CD4-positive, alpha-beta memory T cell (primary cell): ENCODE data around the gene ZBTB3. TPM values are rescaled to one million over a fixed set of nuclear protein-coding genes. Genes with fewer than 3 reads are reported as not detected.

Source experiments
- CTCF ChIA-PET: fragments of 350-600 bp; sonication (Branson Sonifier 250); formaldehyde crosslinking; loops from one replicate; lab custom pipeline; 2021; ENCODE audit warnings: inconsistent platforms; ENCODE audit not compliant: partially characterized antibody; lab: Charles Lee
- POLR2A ChIA-PET: fragments of 350-600 bp; sonication (Branson Sonifier 250); formaldehyde crosslinking; loops from one replicate; lab custom pipeline; 2021; ENCODE audit not compliant: partially characterized antibody; lab: Charles Lee
- DNase-seq, 5 donors: peaks; one replicate each; pipeline versions ENCODE4 v3.0.0 to v3.0.0-alpha.2; 2020 to 2022; ENCODE audit warnings: mixed read lengths in 1 of 5
- H3K27ac ChIP-seq: one replicate; pipeline ENCODE4 v1.7.0; 2013; ENCODE audit warnings: low read depth, low read length
- H3K27me3 ChIP-seq: 2 replicates; pipeline ENCODE4 v1.7.0; 2013; ENCODE audit warnings: mild to moderate bottlenecking, low read length, moderate library complexity; ENCODE audit not compliant: insufficient read depth
- H3K36me3 ChIP-seq: 2 replicates; pipeline ENCODE4 v1.7.0; 2013; ENCODE audit warnings: mild to moderate bottlenecking, low read length, moderate library complexity; ENCODE audit not compliant: insufficient read depth
- H3K4me1 ChIP-seq: 2 replicates; pipeline ENCODE4 v1.7.0; 2013; ENCODE audit warnings: mild to moderate bottlenecking, low read length, moderate library complexity; ENCODE audit not compliant: insufficient read depth
- H3K4me3 ChIP-seq, 2 donors: one replicate each; pipeline ENCODE4 v1.7.0; 2013; ENCODE audit warnings: low read length in 2 of 2, mild to moderate bottlenecking in 1 of 2
- H3K9me3 ChIP-seq, 2 donors: one replicate each; pipeline ENCODE4 v1.7.0; 2013; ENCODE audit warnings: low read length in 2 of 2, control low read depth in 1 of 2; ENCODE audit not compliant: control insufficient read depth in 1 of 2
- H3K27ac Mint-ChIP-seq, 7 donors: one replicate each; pipeline ENCODE4 v1.8.0; 2020 to 2021; ENCODE audit warnings: mixed read lengths in 7 of 7, mild to moderate bottlenecking in 6 of 7, inconsistent platforms in 3 of 7, moderate library complexity in 3 of 7
- H3K27me3 Mint-ChIP-seq, 2 donors: one replicate each; pipeline ENCODE4 v1.8.0; 2020 to 2021; ENCODE audit warnings: mixed read lengths in 2 of 2
- H3K36me3 Mint-ChIP-seq, 2 donors: one replicate each; pipeline ENCODE4 v1.8.0; 2020 to 2021; ENCODE audit warnings: mixed read lengths in 2 of 2, inconsistent platforms in 1 of 2, mild to moderate bottlenecking in 1 of 2
- H3K4me1 Mint-ChIP-seq, 4 donors: one replicate each; pipeline ENCODE4 v1.8.0; 2020 to 2021; ENCODE audit warnings: mixed read lengths in 4 of 4, mild to moderate bottlenecking in 1 of 4
- H3K4me3 Mint-ChIP-seq, 8 donors: one replicate each; pipeline ENCODE4 v1.8.0; 2020 to 2021; ENCODE audit warnings: mixed read lengths in 8 of 8, mild to moderate bottlenecking in 7 of 8, moderate library complexity in 6 of 8, inconsistent platforms in 3 of 8
- H3K9me3 Mint-ChIP-seq, 8 donors: one replicate each; pipeline ENCODE4 v1.8.0; 2020 to 2021; ENCODE audit warnings: mixed read lengths in 8 of 8, mild to moderate bottlenecking in 5 of 8, inconsistent platforms in 3 of 8, moderate library complexity in 1 of 8
- intact Hi-C: fragments of 100-400 bp; cut with micrococcal nuclease; formaldehyde crosslinking; loops from one replicate; pipeline ENCODE4 v1.15.1; 2023
- polyA plus RNA-seq, 2 donors: library from polyadenylated mRNA; unstranded; fragments of 300-500 nt; fragmentation: Illumina TruSeq; gene quantifications; one replicate each; pipeline ENCODE4 v1.2.3, GENCODE V29; 2021
- total RNA-seq, 2 experiments: library from RNA; stranded (reverse); gene quantifications; one replicate each; pipeline ENCODE4 v1.2.3, GENCODE V29; 2021

Gene ZBTB3
- total and polyA plus RNA-seq, 4 experiments from 2014 or later = 6.0 to 27.9 (median 17.9) TPM

DNA sequence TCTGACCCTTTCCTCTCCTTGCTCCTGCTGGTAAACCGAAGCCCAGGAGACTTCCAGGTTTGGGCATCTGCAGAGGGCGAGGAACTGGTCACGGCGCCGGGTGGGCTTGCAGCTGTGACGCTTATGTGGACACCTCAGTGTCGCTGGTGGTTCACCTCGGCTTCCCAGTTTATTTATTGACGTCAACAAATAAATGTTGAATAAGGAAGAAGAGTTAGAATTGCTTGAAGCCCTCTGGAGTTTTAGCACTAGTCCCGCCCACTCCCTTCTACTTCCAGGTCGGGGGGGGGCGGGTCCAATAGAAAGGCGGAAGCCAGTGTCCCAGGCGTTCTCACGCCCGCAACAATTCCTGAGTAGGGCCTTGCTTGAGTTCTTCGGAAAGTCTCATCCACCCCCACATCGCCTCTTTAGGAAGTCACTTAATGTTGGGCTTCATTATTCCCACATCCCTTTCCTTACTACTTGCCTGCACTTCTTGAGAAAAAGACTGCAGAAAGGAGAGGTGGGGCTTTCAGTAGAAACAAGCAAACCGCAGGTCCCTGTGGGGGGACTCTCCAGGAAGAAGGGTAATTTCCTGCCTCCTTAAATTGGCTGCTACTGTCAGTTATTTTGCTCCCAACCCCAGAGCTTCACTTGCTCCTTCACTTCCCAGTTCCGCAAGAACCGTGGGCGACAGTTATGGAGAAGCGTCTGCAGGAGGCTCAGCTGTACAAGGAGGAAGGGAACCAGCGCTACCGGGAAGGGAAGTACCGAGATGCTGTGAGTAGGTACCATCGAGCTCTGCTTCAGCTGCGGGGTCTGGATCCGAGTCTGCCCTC is 25.6 kb downstream of the ZBTB3 start, which contains the start of gene TTC9C:
Gene TTC9C (plus strand): TSS at position 316 of the 818 bp plus-strand sequence. CDS start 363 bp downstream, at position 679.
- Mint-ChIP-seq H3K27ac (peak within 1 kb of the TSS; percentile 98 to 99 (median 99)), H3K4me3 (peak within 1 kb of the TSS; percentile 84 to 97 (median 94)), H3K36me3 (peaks cover 27 to 54% of the 10 kb centered on the region in 2 donors), H3K4me1 (peaks cover 32 to 79% (median 48%) of the 10 kb centered on the region in 4 donors), H3K9me3 (peaks cover 0 to 2% (median 0%) of the 10 kb centered on the region in 8 donors), H3K27me3 (no peaks in the 10 kb centered on the region)
- peak; percentile 83 to 90 (median 85) for DNase-seq
- Histone ChIP-seq H3K4me1 (peaks cover 42% of the 10 kb centered on the region), H3K27me3 (no peaks in the 10 kb centered on the region), H3K4me3 (peak within 1 kb of the TSS; percentile 95 to 99), H3K27ac (peak within 1 kb of the TSS; percentile 93), H3K9me3 (no peaks in the 10 kb centered on the region), H3K36me3 (peaks cover 9% of the 10 kb centered on the region)
- intact Hi-C loops = loop anchor here (1.0 to 2.0 kb wide), 4 partner anchors 26 to 104 kb away; partner anchors contain the start of genes STX5, TAF6L, TEX54 and ZBTB3
- CTCF ChIA-PET = interaction anchor here (0.7 to 3.3 kb wide), 11 partner anchors 11 to 153 kb away, joined by 3 to 21 read pairs (median 4); partner anchors contain the start of genes POLR2G, SLC3A2, TMEM179B and ZBTB3
- POLR2A ChIA-PET = interaction anchor here (0.6 to 15.3 kb wide), 38 partner anchors 9 to 1995 kb away, joined by 3 to 283 read pairs (median 8); partner anchors contain the start of genes B3GAT3, BSCL2, C11orf98 and CSKMT

GRCh38 chr11:62727872-62728170 is 26.1 kb downstream of the ZBTB3 start:
- Mint-ChIP-seq H3K27me3 (no peaks in the 10 kb centered on the region), H3K27ac (peak overlapping the region; percentile 98 to 99 (median 99)), H3K36me3 (peaks cover 27 to 53% of the 10 kb centered on the region in 2 donors), H3K4me1 (peaks cover 28 to 79% (median 45%) of the 10 kb centered on the region in 4 donors), H3K9me3 (peaks cover 0 to 2% (median 0%) of the 10 kb centered on the region in 8 donors), H3K4me3 (peak overlapping the region; percentile 84 to 97 (median 94))
- POLR2A ChIA-PET = interaction anchor here (0.7 to 15.3 kb wide), 45 partner anchors 9 to 1644 kb away, joined by 3 to 283 read pairs (median 9); partner anchors contain the start of genes B3GAT3, BSCL2, C11orf98 and CSKMT
- CTCF ChIA-PET = interaction anchor here (0.8 to 3.3 kb wide), 10 partner anchors 16 to 153 kb away, joined by 3 to 21 read pairs (median 4); partner anchors contain the start of genes C11orf98, CSKMT, POLR2G and SLC3A2
- H3K9me3 ChIP-seq = no peaks in the 10 kb centered on the region
- peaks cover 15% of the 10 kb centered on the region for H3K36me3 ChIP-seq
- H3K4me1 ChIP-seq = peaks cover 45% of the 10 kb centered on the region
- intact Hi-C loops = loop anchor here (1.0 to 2.0 kb wide), 9 partner anchors 19 to 153 kb away; partner anchors contain the start of genes POLR2G, STX5, TAF6L and TEX54
- H3K27me3 ChIP-seq = no peaks in the 10 kb centered on the region
- peak; percentile 95 to 97 (median 95) for DNase-seq
- H3K27ac ChIP-seq = peak overlapping the region; percentile 93
- peak overlapping the region; percentile 95 to 99 for H3K4me3 ChIP-seq

GRCh38 chr11:62727165-62727871 is 26.6 kb downstream of the ZBTB3 start, which contains the start of gene HNRNPUL2:
Gene HNRNPUL2, minus strand, starts transcription at chr11:62727457. Its CDS starts 301 bp downstream, at chr11:62727156.
- H3K4me3 Mint-ChIP-seq = peak within 1 kb of the TSS; percentile 84 to 98 (median 96)
- peaks cover 32 to 57% of the 10 kb centered on the region in 2 donors for H3K36me3 Mint-ChIP-seq
- H3K27me3 ChIP-seq = no peaks in the 10 kb centered on the region
- peak within 1 kb of the TSS; percentile 98 to 99 (median 99) for H3K27ac Mint-ChIP-seq
- H3K9me3 Mint-ChIP-seq = peaks cover 0 to 2% (median 0%) of the 10 kb centered on the region in 8 donors
- ChIA-PET CTCF (interaction anchor here (0.8 to 3.3 kb wide), 11 partner anchors 16 to 154 kb away, joined by 3 to 21 read pairs (median 4); partner anchors contain the start of genes C11orf98, CSKMT, POLR2G and SLC3A2), POLR2A (interaction anchor here (0.6 to 15.3 kb wide), 45 partner anchors 16 to 1644 kb away, joined by 3 to 283 read pairs (median 9); partner anchors contain the start of genes B3GAT3, BSCL2, C11orf98 and CSKMT)
- no peaks in the 10 kb centered on the region for H3K9me3 ChIP-seq
- peak; percentile 99 for DNase-seq
- peak within 1 kb of the TSS; percentile 95 to 99 for H3K4me3 ChIP-seq
- H3K4me1 Mint-ChIP-seq = peaks cover 28 to 82% (median 49%) of the 10 kb centered on the region in 4 donors
- intact Hi-C loops = loop anchor here (1.0 kb wide), 5 partner anchors 18 to 154 kb away; partner anchors contain the start of gene POLR2G
- H3K36me3 ChIP-seq = peaks cover 20% of the 10 kb centered on the region
- peaks cover 50% of the 10 kb centered on the region for H3K4me1 ChIP-seq
- no peaks in the 10 kb centered on the region for H3K27me3 Mint-ChIP-seq
- H3K27ac ChIP-seq = peak within 1 kb of the TSS; percentile 93

DNA sequence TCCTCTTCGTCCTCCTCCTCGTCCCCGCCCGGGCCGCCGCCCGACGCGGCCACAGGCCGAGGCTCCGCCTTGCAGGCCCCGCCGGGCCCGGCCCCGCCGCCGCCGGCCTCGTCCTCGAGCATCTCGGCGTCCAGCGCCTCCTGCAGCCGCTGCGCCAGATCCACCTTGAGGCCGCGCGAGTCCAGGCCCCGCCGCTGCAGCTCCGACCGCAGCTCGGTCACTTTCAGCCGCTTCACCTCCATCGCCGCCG is 27.1 kb downstream of the ZBTB3 start:
- peaks cover 24% of the 10 kb centered on the region for H3K36me3 ChIP-seq
- ChIA-PET POLR2A (interaction anchor here (0.6 to 15.3 kb wide), 40 partner anchors 15 to 1365 kb away, joined by 3 to 283 read pairs (median 10); partner anchors contain the start of genes B3GAT3, BSCL2, C11orf98 and CSKMT), CTCF (interaction anchor here (0.8 to 3.3 kb wide), 10 partner anchors 15 to 154 kb away, joined by 3 to 21 read pairs (median 4); partner anchors contain the start of genes C11orf98, CSKMT, POLR2G and SLC3A2)
- peak overlapping the region; percentile 93 for H3K27ac ChIP-seq
- Mint-ChIP-seq H3K27me3 (no peaks in the 10 kb centered on the region), H3K4me3 (peak overlapping the region; percentile 84 to 98 (median 95)), H3K4me1 (peaks cover 31 to 87% (median 53%) of the 10 kb centered on the region in 4 donors), H3K36me3 (peaks cover 36 to 61% of the 10 kb centered on the region in 2 donors), H3K9me3 (peaks cover 0 to 2% (median 0%) of the 10 kb centered on the region in 8 donors), H3K27ac (peak overlapping the region in 6 of 7 donors; percentile 94 to 99 (median 99))
- H3K4me3 ChIP-seq = peak overlapping the region in 1 of 2 donors; percentile 95
- intact Hi-C loops = loop anchor here (1.0 kb wide), 5 partner anchors 18 to 154 kb away; partner anchors contain the start of gene POLR2G
- no peaks in the 10 kb centered on the region for H3K9me3 ChIP-seq
- peaks cover 52% of the 10 kb centered on the region for H3K4me1 ChIP-seq
- no peak for DNase-seq
- no peaks in the 10 kb centered on the region for H3K27me3 ChIP-seq

DNA sequence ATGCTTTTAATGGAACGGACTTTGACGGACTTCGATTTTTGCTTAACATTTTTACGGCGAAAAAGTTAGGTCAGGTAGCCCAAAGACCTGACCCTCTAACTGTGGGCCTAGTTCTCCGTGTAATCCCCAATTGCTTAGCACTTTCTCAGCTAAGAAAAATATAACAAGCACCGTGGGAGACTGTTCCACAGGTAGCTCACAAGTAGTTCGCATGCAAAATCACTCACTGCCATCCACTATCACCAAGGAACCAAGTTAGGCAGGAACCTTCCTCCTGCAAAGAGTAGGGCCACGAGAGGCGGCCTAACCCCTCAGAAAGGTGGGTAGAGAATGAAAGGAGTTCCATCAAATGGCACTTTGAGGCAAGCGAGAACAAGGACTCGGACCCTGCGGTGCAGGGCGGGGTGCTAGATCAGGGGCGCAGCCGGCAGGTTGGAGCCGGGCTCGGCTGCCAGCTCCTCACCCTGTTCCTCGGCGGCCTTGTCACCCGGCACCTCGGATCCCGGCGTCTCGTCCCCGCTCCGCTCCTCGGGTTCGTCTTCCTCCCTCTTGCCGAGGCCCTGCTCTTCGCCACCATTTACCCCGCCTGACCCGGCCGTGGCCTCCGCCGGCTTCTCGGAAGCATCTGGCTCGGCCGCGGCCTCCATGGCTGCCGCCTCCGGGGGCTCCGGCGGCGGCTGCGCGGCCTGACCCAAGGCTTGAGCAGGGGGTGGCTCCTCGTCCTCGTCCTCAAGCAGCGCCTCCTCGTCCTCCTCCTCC is 27.6 kb downstream of the ZBTB3 start:
- Mint-ChIP-seq H3K27me3 (no peaks in the 10 kb centered on the region), H3K36me3 (peaks cover 41 to 67% of the 10 kb centered on the region in 2 donors), H3K4me3 (peak overlapping the region; percentile 84 to 98 (median 94)), H3K9me3 (peaks cover 0 to 2% (median 0%) of the 10 kb centered on the region in 8 donors), H3K27ac (peak overlapping the region; percentile 90 to 98 (median 94)), H3K4me1 (peaks cover 31 to 89% (median 56%) of the 10 kb centered on the region in 4 donors)
- H3K4me3 ChIP-seq = peak overlapping the region; percentile 87 to 95
- intact Hi-C loops = no loop called here
- CTCF ChIA-PET = interaction anchor here (0.8 to 3.3 kb wide), 8 partner anchors 12 to 135 kb away, joined by 3 to 21 read pairs (median 3); partner anchors contain the start of genes POLR2G, TMEM179B and TUT1
- H3K9me3 ChIP-seq = no peaks in the 10 kb centered on the region
- no peaks in the 10 kb centered on the region for H3K27me3 ChIP-seq
- peaks cover 54% of the 10 kb centered on the region for H3K4me1 ChIP-seq
- H3K36me3 ChIP-seq = peaks cover 29% of the 10 kb centered on the region
- H3K27ac ChIP-seq = peak overlapping the region; percentile 93
- POLR2A ChIA-PET = interaction anchor here (0.6 to 15.3 kb wide), 37 partner anchors 15 to 1364 kb away, joined by 3 to 283 read pairs (median 11); partner anchors contain the start of genes B3GAT3, BSCL2, C11orf98 and CSKMT
- peak in 1 of 5 donors; percentile 47 for DNase-seq
